SK-N-SH (cell line): ENCODE measurements around the gene KRTAP12-4.

Experiments
- CHD2 ChIP-seq: fragments of 150-350 bp; IDR thresholded peaks from 2 replicates; pipeline ENCODE4 v1.6.1; 2018; ENCODE audit warnings: low read length; ENCODE audit not compliant: partially characterized antibody
- ELF1 ChIP-seq: IDR thresholded peaks from 2 replicates; pipeline ENCODE4 v1.4.0; 2012
- RAD21 ChIP-seq: IDR thresholded peaks from 2 replicates; pipeline ENCODE4 v1.6.1; 2012; ENCODE audit warnings: mild to moderate bottlenecking, low read length
- RCOR1 ChIP-seq: fragments of 150-350 bp; IDR thresholded peaks from 2 replicates; pipeline ENCODE4 v1.6.1; 2017; ENCODE audit warnings: antibody characterized with exemption, low read length
- RFX5 ChIP-seq: IDR thresholded peaks from 2 replicates; pipeline ENCODE4 v1.6.1; 2012; ENCODE audit warnings: mild to moderate bottlenecking, improper control_type of control experiment, low read length
- SMC3 ChIP-seq: IDR thresholded peaks from 2 replicates; pipeline ENCODE4 v1.6.1; 2012; ENCODE audit warnings: low read depth, low read length, improper control_type of control experiment
- USF1 ChIP-seq: IDR thresholded peaks from 2 replicates; pipeline ENCODE4 v1.4.0; 2012; ENCODE audit warnings: low read depth, borderline replicate concordance
- YY1 ChIP-seq: IDR thresholded peaks from 2 replicates; pipeline ENCODE4 v1.4.0; 2012; ENCODE audit warnings: low read depth, mild to moderate bottlenecking
- TF ChIP-seq, protein P1 (sequence below): fragments of 200-600 bp; sonication (generic); IDR thresholded peaks from 2 replicates; pipeline ENCODE4 v1.6.1; 2017; ENCODE audit warnings: antibody characterized with exemption, mild to moderate bottlenecking, moderate library complexity
- TF ChIP-seq, protein P2 (sequence below): fragments of 150-350 bp; IDR thresholded peaks from 2 replicates; pipeline ENCODE4 v1.6.1; 2016; ENCODE audit warnings: mild to moderate bottlenecking, low read depth, low read length
- TF ChIP-seq, protein P3 (sequence below): IDR thresholded peaks from 2 replicates; pipeline ENCODE4 v1.6.1; 2012; ENCODE audit warnings: mild to moderate bottlenecking, low read depth, low read length, moderate library complexity
- TF ChIP-seq, protein P4 (sequence below): IDR thresholded peaks from 2 replicates; pipeline ENCODE4 v1.4.0; 2012; ENCODE audit warnings: low read depth

DNA sequence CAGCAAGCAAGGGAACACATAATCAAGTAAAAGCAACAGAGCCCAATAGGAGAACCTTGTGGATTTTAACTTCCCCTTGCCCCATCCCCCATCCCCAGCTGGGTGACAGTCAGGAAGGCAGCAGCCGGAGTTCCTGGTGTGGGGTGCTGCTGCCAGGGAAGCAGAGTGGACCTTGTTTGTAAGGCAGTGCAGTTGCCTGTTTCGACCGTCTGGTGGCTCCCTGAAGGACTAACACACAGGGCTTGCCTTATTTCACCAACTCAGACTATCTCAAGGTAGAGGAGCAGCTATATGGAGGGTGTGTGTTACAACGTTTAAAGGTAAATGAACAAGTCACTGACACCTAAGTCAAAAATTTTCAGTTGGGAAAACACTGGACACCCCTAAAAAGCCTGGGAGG lies 36.0 kb downstream of the KRTAP12-4 start:
- TF ChIP-seq, protein P1, sequence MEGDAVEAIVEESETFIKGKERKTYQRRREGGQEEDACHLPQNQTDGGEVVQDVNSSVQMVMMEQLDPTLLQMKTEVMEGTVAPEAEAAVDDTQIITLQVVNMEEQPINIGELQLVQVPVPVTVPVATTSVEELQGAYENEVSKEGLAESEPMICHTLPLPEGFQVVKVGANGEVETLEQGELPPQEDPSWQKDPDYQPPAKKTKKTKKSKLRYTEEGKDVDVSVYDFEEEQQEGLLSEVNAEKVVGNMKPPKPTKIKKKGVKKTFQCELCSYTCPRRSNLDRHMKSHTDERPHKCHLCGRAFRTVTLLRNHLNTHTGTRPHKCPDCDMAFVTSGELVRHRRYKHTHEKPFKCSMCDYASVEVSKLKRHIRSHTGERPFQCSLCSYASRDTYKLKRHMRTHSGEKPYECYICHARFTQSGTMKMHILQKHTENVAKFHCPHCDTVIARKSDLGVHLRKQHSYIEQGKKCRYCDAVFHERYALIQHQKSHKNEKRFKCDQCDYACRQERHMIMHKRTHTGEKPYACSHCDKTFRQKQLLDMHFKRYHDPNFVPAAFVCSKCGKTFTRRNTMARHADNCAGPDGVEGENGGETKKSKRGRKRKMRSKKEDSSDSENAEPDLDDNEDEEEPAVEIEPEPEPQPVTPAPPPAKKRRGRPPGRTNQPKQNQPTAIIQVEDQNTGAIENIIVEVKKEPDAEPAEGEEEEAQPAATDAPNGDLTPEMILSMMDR: no peak
- TF ChIP-seq, protein P2, sequence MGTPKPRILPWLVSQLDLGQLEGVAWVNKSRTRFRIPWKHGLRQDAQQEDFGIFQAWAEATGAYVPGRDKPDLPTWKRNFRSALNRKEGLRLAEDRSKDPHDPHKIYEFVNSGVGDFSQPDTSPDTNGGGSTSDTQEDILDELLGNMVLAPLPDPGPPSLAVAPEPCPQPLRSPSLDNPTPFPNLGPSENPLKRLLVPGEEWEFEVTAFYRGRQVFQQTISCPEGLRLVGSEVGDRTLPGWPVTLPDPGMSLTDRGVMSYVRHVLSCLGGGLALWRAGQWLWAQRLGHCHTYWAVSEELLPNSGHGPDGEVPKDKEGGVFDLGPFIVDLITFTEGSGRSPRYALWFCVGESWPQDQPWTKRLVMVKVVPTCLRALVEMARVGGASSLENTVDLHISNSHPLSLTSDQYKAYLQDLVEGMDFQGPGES: no peak
- 0 out of 2 replicates have a peak, but pooled peaks have one; percentile 20 for TF ChIP-seq SMC3
- TF ChIP-seq YY1: no peak
- TF ChIP-seq USF1: no peak
- TF ChIP-seq RAD21: no peak
- TF ChIP-seq, protein P3, sequence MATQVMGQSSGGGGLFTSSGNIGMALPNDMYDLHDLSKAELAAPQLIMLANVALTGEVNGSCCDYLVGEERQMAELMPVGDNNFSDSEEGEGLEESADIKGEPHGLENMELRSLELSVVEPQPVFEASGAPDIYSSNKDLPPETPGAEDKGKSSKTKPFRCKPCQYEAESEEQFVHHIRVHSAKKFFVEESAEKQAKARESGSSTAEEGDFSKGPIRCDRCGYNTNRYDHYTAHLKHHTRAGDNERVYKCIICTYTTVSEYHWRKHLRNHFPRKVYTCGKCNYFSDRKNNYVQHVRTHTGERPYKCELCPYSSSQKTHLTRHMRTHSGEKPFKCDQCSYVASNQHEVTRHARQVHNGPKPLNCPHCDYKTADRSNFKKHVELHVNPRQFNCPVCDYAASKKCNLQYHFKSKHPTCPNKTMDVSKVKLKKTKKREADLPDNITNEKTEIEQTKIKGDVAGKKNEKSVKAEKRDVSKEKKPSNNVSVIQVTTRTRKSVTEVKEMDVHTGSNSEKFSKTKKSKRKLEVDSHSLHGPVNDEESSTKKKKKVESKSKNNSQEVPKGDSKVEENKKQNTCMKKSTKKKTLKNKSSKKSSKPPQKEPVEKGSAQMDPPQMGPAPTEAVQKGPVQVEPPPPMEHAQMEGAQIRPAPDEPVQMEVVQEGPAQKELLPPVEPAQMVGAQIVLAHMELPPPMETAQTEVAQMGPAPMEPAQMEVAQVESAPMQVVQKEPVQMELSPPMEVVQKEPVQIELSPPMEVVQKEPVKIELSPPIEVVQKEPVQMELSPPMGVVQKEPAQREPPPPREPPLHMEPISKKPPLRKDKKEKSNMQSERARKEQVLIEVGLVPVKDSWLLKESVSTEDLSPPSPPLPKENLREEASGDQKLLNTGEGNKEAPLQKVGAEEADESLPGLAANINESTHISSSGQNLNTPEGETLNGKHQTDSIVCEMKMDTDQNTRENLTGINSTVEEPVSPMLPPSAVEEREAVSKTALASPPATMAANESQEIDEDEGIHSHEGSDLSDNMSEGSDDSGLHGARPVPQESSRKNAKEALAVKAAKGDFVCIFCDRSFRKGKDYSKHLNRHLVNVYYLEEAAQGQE: no peak
- no peak for TF ChIP-seq RCOR1
- no peak for TF ChIP-seq ELF1
- no peak for TF ChIP-seq RFX5
- no peak for TF ChIP-seq CHD2
- TF ChIP-seq, protein P4, sequence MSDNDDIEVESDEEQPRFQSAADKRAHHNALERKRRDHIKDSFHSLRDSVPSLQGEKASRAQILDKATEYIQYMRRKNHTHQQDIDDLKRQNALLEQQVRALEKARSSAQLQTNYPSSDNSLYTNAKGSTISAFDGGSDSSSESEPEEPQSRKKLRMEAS: no peak
